ENCODE measurements around the gene NCR2.

The NCR2 gene

DNA sequence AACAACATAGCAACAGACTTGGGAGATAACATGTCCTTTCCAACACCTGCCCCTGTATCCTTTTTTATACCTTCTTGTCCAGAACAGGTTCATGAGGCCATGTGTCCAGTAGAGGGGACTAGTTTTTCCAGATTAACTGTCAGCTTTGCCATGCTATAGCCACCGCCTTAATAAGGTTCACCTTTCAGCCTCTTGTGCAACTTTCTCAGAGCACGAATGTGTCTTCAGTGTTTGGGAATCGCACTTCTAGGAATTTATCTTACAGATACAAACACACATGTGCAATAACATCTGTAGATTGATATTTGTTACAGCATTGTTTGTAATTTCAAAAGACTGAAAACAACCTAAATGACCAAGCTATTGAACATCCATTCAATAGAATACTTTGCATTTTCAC lies 21.4 kb downstream of the NCR2 start:
- in situ Hi-C loops (cut with MboI; ENCODE audit: low sequenced_read_pairs), result no loop called here

DNA sequence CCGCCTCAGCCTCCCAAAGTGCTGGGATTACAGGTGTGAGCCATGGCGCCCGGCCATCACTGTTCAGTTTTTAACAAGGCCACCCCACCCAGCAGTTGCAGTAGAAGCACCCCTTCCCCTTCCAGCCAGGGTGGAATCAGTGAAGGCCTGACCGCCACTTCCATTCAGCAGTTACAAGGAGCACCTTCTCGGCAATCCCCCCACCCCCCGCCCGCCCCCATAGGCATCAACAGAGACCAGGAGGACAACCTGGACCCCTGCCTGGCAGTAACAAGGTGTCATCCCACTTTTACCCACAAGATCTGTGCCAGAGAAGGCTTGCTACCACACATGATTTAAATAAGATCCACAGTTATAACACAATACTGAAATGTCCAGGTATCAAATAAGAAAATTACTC lies 23.1 kb downstream of the NCR2 start:
- in situ Hi-C loops (cut with MboI; ENCODE audit: low sequenced_read_pairs), result no loop called here

DNA sequence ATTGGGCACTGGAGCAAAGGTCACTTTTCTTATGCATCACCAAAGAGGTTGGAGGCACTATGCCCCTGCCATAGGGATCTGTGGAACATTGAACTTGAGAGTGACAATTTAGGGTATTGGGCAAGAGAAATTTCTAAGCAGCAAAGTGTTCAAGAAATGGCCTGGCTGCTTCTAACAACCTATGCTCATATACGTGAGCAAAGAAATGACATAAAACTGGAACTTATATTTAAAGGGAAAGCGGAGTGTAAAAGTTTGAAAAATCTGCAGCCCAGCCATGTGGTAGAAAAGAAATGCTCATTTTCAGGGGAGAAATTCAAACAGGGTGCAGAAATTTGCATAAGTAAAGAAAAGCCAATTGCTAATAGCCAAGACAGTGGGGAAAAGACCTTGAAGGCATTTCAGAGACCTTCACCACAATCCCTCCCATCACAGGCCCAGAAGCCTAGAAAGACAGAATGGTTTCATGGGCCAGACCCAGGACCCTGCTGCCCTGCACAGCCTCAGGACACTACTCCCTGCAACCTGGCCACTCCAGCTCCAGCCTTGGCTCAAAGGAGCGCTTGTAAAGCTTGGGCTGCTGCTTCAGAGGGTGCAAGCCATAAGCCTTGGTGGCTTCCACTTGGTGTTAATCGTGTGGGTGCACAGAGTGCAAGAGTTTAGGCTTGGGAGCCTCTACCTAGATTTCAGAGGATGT lies 24.4 kb downstream of the NCR2 start:
- in situ Hi-C loops (cut with MboI; ENCODE audit: low sequenced_read_pairs), result loop anchor here (10.0 kb wide), 2 partner anchors 235 to 325 kb away; no protein-coding TSS in a partner anchor

DNA sequence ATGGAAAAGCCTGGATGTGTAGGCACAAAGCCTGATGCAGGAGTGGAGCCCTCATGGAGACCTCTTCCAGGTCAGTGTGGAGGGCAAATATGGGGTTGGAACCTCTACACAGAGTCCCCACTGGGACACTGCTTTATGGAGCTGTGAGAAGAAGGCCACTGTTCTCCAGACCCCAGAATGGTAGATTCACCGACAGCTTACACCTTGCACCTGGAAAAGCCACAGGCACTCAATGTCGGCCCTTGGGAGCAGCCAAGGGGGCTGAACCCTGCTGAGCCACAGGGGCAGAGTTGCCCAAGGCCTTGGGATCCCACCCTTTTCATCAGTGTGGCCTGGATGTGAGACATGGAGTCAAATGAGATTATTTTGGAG lies 24.9 kb downstream of the NCR2 start:
- in situ Hi-C loops (cut with MboI; ENCODE audit: low sequenced_read_pairs), result loop anchor here (10.0 kb wide), 2 partner anchors 235 to 325 kb away; no protein-coding TSS in a partner anchor

DNA sequence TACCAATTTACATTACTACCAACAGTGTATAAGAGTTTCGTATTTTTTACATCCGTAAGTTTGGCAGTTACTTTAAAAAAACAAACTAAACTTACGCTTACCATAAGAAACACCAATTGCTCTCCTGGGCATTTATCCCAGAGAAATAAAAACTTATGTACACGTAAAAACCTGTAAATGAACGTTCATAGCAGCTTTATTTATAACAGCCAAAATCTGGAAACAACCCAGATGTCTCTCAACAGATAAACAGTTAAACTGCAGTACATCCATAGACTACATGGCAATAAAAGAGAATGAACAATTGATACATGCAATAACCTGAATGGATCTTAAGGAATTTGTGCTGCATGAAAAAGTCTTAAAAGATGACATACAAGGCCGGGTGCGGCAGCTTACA lies 30.7 kb downstream of the NCR2 start:
- in situ Hi-C loops (cut with MboI; ENCODE audit: low sequenced_read_pairs), result loop anchor here (10.0 kb wide), 2 partner anchors 229 to 319 kb away; no protein-coding TSS in a partner anchor

DNA sequence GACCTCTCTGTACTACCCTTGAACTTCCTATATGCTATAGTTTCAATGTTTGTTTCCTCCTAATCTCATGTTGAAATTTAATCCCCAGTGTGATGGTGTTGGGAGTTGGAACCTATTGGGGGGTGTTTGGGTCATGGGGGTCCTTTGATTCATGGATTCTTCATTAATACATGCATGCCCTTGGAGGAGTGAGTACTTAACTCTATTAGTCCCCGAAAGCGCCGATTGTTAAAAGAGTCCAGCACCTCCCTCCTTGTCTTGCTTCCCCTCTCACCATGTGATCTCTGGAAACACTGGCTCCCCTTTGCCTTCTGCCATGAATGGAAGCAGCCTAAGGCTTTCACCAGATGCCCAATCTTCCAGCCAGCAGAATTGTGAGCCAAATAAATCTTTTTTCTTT lies 31.7 kb downstream of the NCR2 start:
- in situ Hi-C loops (cut with MboI; ENCODE audit: low sequenced_read_pairs), result loop anchor here (10.0 kb wide), 2 partner anchors 228 to 318 kb away; no protein-coding TSS in a partner anchor

DNA sequence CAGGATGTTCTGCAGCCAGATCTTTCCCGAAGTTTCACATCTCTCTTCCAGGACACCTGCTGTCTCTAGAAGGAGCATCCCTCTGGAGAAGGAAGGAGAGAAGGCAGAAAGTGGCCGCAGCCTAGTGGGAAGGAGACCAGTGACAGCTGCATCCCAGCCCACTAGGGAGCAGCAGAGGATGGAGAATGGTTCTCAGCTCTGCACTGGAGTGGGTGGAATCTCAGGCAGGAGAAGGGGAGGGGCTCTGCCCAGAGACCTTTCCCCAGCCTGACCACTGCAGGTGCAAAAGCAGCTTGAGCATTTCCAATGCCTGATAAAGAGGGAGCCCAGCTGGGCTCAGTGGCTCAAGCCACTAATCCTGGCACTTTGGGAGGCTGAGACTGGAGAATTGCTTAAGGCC lies 32.3 kb downstream of the NCR2 start:
- in situ Hi-C loops (cut with MboI; ENCODE audit: low sequenced_read_pairs), result loop anchor here (10.0 kb wide), 2 partner anchors 227 to 317 kb away; no protein-coding TSS in a partner anchor

DNA sequence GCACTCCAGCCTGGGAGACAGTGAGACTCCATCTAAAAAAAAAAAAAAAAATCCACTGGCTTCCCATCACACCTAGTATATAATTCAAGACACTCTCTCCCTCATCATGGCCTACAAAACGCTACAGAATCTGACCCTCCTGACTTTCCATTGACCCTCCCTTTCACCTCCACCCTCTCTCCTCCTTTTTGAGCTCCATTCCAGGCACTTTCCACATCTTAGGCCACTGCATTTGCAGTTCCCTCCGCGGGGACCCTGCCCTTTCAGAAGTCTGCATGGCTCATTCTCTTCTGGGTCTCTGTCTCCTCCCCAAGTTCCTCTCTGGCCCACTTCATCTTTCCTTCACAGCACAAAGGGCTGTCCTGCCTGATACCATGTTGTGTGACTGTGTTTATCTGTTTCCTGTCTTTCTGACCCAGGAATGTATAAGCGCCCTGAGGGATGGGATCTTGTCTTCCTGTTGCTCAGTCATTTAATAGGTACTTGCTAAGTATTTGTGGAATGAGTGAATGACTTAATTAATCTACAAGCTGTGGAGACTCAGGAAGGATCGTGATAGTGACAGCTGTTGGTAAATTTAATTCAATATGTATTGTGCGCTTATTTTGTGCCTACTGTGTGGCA lies 35.2 kb downstream of the NCR2 start:
- in situ Hi-C loops (cut with MboI; ENCODE audit: low sequenced_read_pairs), result no loop called here

DNA sequence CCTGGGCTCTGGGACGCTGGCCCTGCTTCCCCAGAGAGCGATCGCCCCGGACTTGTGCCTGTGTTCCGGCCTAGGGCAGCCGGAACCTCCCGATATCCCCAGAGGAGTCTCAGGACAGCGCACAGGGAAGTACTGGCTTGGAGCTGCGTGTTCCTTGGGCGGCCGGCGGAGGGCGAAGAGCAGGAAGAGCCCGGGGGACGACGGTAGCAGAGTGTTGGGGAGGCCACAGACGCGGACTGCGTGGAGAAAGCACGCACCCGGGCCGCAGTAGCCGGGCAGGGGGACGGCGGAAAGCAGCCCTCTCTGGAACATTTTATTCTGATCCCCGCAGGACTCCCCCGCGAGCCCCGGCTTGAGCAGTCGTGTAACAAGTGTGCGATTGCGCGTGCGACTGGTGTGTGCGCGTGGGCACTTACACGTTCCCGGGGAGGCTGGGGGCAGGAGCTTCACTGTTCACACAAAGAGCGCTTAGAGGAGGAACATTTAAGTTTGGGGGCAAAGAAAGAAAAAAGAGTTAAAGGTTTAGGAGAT lies 36.1 kb downstream of the NCR2 start:
- in situ Hi-C loops (cut with MboI; ENCODE audit: low sequenced_read_pairs), result no loop called here

DNA sequence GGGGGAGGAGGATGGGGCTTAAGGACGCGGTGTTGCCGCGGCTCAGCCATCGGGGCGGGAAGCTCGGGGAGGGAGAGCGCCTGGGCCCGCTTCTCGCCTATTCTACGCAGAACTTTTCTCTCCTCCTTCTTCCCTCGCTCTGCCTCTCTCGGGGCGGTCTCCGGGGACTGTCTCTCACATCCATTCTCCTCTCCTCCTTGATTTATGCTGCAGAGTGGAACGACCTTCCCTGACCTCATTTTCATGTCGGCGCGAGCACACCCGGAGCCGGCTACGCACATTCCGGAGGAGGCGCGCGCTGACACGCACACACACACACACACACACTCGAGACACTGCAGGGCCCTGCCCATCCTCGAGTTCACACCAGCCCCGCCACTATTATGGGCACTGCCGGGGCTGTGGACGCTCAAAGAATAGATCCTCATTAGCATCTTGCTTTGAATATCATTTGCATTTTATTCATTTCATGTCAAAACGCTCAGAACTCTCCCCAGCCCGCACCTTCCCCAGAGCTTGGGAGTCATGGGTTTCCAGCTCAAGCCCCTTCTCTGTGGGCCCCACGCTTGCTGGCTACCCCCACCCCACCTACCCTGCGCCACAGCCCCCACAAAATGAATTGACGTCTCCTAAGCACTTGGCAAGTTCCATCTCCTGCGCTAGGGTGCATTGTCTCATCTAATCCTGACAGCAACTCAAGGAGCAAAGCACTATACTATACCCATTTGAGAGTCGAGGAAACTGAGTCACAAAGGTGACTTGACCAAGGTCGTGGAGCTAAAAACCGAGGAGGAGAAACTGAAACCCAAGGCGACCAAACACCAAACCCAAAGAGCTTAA lies 36.8 kb downstream of the NCR2 start:
- in situ Hi-C loops (cut with MboI; ENCODE audit: low sequenced_read_pairs), result no loop called here

DNA sequence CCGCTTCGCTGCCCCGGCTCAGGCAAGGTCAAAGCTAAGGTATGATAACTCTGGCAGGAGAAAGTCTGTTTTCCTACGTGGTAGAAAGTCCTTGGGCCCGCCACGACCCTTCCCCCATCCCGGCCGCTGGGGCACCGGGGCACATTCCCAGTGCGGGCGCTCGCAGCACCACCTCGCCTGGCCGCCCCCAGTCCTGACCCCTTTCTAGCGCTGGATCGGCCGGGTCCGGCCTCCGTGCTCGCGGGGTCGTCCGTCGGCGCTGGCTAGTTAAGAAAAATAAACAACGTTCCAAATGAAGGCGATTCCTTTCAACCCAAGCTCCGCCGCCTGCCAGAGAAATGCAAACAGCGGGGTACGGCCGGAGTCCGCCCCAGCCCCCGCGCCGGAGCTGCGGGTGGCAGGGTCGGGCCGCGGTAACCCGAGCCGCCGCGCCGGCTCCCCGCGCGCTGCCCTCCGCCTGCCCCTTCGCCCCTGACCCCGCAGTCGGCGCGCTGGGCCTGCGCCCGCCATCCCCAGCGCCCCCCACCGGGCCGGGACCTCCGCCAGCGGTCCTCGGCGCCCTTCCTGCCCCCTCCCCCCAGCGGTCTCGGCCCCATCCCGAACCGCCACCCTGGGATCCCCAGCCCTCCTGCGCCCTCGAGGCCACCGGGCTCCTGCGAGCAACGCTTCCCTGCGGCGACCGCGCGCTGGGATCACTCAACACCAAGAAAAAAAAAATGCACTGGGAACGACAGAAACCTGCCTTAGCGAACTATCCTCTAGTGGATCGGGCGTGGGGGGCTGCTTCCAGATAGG lies 37.6 kb downstream of the NCR2 start:
- in situ Hi-C loops (cut with MboI; ENCODE audit: low sequenced_read_pairs), result no loop called here

DNA sequence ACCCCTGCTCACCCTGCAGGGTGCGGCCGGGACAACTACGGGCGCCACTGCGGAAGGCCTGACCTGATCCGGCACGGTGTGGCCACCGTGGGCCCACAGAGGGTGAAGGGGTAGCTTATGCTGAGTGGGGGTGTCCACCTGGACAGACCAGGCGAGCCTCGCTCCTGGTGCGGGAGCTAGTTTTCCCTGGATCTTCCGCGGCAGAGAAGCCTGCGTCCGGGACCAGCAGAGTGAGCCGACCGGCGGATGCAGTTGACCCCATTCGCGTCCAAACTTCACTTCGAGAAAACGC lies 38.2 kb downstream of the NCR2 start:
- in situ Hi-C loops (cut with MboI; ENCODE audit: low sequenced_read_pairs), result no loop called here

DNA sequence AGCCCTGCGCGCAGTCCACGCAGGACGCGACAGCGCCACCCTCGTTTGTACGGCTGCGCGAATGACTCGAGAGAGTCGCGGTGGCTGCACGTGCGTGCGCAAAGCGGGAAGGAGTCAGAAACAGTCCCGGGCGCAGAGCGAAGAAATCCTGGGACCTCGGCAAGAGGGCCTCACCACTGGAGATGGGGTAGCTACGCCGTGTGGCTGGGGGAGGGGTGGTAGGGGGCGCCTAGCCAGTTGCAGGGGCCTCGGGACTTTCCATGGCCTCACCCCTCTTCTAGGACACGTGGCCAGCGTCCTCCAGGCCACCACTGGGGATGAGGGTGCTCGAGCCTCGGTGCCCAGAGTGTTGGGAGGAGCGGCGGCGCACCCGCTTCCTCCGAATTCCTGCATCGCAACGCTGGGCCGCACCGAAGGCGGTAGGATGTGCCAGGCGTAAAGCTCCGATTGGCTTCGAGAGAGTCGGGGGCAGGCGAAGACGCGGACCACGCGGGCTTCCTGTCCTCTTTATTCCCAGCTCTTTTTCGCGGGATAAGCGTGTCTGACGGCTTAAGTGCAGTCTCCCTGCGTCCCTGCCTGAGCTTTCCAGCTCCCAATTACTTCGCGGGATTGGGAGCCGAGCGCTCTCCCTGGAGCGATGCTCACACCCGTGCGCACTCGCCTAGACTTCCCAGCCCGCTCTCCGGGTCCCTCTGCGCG lies 38.7 kb downstream of the NCR2 start:
- in situ Hi-C loops (cut with MboI; ENCODE audit: low sequenced_read_pairs), result no loop called here

DNA sequence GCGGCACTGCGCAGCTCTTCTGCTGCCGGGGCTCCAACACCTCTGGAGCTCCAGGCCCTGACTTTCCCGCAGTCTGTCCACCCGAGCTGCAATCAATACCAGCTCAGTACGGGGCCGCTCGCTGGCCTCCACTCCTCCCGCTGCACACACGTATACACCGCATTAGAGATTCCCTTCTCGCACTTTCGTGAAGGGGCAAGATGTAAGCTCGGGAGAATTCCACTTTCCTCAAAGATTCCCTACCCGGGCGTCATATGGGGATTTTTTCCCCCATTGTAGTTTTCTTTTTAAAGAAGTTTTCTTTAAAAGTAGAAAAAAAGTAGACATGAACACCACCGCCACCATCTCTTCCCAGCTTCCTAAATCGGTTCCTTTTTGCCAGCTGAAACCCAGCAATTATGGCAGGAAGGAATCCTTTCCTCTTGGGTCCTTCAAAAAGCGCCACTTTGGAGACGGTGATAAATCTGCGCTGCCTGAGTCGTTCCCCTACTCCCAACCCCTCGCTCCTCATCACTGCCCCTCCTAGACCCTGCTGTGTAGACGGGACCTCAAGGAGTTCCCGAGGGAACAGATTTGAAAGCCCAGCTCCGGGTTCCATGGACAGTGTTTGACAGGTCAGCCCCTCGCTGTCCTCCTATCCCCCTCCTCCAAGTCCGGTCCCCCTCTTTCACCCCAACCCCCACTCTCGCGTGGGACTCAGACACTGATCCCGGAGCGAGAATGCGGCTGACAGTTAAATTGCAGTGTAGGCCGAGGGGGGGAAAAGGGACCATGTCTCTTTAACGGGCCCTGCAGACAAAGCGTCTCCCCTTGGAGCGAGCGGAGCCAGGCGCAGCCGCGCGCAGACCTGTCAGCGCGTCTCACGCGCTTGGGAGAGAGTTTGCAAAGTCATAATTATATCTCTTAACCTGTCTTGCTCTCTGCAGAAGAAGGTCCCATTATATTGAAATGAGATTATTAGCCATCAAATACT lies 39.5 kb downstream of the NCR2 start:
- in situ Hi-C loops (cut with MboI; ENCODE audit: low sequenced_read_pairs), result no loop called here

DNA sequence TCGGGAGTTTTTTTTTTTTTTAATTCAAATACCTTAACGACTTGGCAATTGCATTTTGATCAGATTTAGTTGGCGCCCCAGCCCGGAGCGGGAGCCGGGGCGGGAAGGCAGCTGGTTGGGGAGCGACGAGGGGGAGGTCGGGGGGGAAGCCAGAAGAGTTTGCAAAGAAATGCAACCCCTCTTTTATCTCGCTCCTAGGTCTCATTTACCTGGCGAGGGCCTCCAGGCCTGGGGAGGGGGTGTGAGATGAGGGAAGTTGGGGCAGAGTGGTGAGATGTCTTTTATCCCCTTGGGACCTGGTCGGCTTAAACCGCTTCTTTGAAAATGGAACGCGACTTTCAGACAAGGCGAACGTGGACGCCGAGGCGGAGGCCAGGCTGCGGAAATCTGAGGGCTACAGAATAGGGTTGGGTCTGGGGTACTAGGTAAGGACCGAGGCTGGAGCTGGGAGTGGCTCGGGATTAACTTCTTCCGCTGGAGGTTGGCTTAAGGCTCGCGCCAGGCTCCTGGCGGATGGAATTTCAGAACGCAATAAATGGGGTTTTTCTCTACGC lies 40.3 kb downstream of the NCR2 start:
- in situ Hi-C loops (cut with MboI; ENCODE audit: low sequenced_read_pairs), result no loop called here

DNA sequence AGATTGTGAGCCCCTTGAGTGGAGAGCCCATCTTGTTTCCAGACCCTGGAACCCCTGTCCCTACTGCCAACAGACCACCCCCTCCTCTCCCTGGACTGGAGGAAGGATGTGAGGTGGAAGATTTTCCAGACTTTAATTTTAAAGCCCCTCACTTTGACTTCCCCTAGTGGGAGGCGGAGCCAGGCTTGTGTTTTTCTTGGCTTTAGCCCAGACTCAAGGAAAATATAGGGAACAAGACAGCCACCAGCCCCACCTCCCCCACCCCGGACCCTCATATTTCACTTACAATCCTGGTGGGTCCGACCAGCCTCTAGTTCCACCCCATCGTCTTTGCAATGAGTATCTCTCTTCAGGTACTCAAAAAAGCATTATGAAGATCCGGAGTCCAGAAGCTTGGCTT lies 40.8 kb downstream of the NCR2 start:
- in situ Hi-C loops (cut with MboI; ENCODE audit: low sequenced_read_pairs), result no loop called here

DNA sequence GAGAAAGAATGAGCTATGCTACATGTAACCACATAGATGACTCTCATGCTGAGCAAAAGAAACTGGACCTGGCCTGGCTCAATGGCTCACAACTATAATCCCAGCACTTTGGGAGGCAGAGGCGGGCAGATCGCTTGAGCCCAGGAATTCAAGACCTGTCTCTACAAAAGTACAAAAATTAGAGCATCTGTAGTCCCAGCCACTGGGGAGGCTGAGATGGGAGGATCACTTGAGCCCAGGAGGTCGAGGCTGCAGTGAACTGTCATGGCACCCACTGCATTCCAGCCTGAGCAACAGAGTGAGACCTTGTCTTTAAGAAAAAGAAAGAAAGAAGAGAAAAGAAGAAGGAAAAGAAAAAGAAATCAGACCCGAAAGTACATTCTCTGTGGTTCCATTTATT lies 41.7 kb downstream of the NCR2 start:
- in situ Hi-C loops (cut with MboI; ENCODE audit: low sequenced_read_pairs), result no loop called here

DNA sequence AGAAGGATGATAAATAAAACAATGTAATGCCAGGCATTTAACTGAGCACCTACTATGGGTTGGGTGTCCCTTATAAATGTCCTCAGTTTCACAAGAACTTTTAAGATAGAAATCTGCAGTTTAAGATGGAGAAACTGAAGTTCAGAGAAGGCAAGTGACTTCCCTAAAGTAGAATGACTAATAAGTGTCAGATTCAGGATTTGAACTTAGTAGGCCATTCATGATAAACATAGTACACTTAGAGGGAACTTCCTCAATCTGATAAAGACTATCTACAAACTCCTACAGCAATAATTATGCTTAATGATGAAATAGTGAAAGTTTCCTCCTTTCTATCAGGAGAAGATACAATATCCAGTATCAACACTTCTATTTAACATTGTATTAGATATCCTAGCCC lies 43.9 kb downstream of the NCR2 start:
- in situ Hi-C loops (cut with MboI; ENCODE audit: low sequenced_read_pairs), result no loop called here

DNA sequence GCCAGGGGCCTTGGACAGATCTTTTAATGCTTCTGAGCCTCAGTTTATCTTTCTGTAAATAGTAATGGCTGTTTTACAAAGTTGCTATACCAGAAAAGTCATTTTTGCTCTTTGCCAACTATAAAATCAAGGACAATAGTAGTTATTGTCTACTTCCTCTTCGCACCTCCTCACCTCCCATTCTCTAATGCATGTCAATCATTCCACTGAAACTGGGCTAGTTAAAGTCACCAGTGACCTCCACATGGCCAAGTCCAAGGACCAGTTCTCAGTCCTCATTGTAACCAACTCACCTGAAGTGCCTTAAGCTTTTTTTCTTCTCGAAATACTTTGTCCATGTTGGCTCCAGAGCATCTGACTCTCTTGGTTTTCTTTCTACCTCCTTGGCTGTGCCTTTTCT lies 51.2 kb downstream of the NCR2 start:
- in situ Hi-C loops (cut with MboI; ENCODE audit: low sequenced_read_pairs), result no loop called here
